Caco-2 (cell line): ENCODE data around the gene OVOL3. TPM values are rescaled to one million over a fixed set of nuclear protein-coding genes. Genes with fewer than 3 reads are reported as not detected.

Experiments used
- BruUV-seq: library from RNA; stranded (reverse); fragments of 400-500 nt; replicated peaks from 2 replicates; lab custom pipeline; 2021; lab: Mats Ljungman, UMichigan
- CTCF ChIA-PET: fragments of 300-600 bp; sonication (Branson Sonifier 250); formaldehyde crosslinking; loops from one replicate; lab custom pipeline; 2022; ENCODE audit warnings: antibody characterized with exemption; lab: Charles Lee
- POLR2A ChIA-PET: fragments of 300-600 bp; sonication (Branson Sonifier 250); formaldehyde crosslinking; loops from one replicate; lab custom pipeline; 2022; ENCODE audit warnings: antibody characterized with exemption; lab: Charles Lee
- DNase-seq, 2 experiments: peaks; one replicate each; pipeline versions ENCODE4 v3.0.0 to v3.0.0-alpha.2; 2020 to 2022
- H3K27me3 ChIP-seq: replicated peaks from 2 replicates; pipeline ENCODE4 v1.6.0; 2011; ENCODE audit warnings: low read length; ENCODE audit not compliant: control insufficient read depth, insufficient read depth
- H3K36me3 ChIP-seq: 2 replicates; pipeline ENCODE4 v1.5.1; 2011; ENCODE audit warnings: low read length; ENCODE audit not compliant: control insufficient read depth, insufficient read depth
- H3K4me1 ChIP-seq: fragments of 250-450 bp; sonication (Bioruptor Pico); 2 replicates; pipeline ENCODE4 v1.5.1; 2020; ENCODE audit warnings: mild to moderate bottlenecking
- H3K4me3 ChIP-seq: 2 replicates; pipeline ENCODE4 v1.5.1; 2011; ENCODE audit warnings: low read depth, mild to moderate bottlenecking, control low read depth, low read length
- H3K9me3 ChIP-seq: fragments of 250-450 bp; sonication (Bioruptor Pico); 2 replicates; pipeline ENCODE4 v1.5.1; 2020; ENCODE audit warnings: mild to moderate bottlenecking, moderate library complexity
- H3K27ac Mint-ChIP-seq: one replicate; pipeline ENCODE4 v1.8.0; 2022; ENCODE audit warnings: mixed read lengths; ENCODE audit not compliant: unreplicated experiment
- H3K27me3 Mint-ChIP-seq: one replicate; pipeline ENCODE4 v1.8.0; 2022; ENCODE audit warnings: mixed read lengths; ENCODE audit not compliant: insufficient read depth, unreplicated experiment
- H3K36me3 Mint-ChIP-seq: one replicate; pipeline ENCODE4 v1.8.0; 2022; ENCODE audit warnings: mild to moderate bottlenecking, mixed read lengths; ENCODE audit not compliant: insufficient read depth, unreplicated experiment
- H3K4me1 Mint-ChIP-seq: one replicate; pipeline ENCODE4 v1.8.0; 2022; ENCODE audit warnings: low read depth, mixed read lengths; ENCODE audit not compliant: unreplicated experiment
- H3K4me3 Mint-ChIP-seq: one replicate; pipeline ENCODE4 v1.8.0; 2022; ENCODE audit warnings: mild to moderate bottlenecking, moderate library complexity, mixed read lengths; ENCODE audit not compliant: unreplicated experiment
- H3K9me3 Mint-ChIP-seq: one replicate; pipeline ENCODE4 v1.8.0; 2022; ENCODE audit warnings: mixed read lengths; ENCODE audit not compliant: unreplicated experiment
- intact Hi-C: fragments of 100-400 bp; cut with micrococcal nuclease; formaldehyde crosslinking; loops from one replicate; pipeline ENCODE4 v1.10.0; 2022; ENCODE audit not compliant: unreplicated experiment
- total RNA-seq: library from RNA; stranded (reverse); gene quantifications from 2 replicates; pipeline ENCODE4 v1.2.3, GENCODE V29; 2022
- TF ChIP-seq, protein P1 (sequence below), 2 experiments: fragments of 200-600 bp in 1 of 2; IDR thresholded peaks; 1 replicate in 1 of 2; 2 replicates in 1 of 2; pipeline versions ENCODE4 v1.5.1 to v1.8.0; 2011 to 2022; ENCODE audit warnings: antibody characterized with exemption in 1 of 2, control low read depth in 1 of 2, inconsistent platforms in 1 of 2, low read depth in 1 of 2, low read length in 1 of 2, mild to moderate bottlenecking in 1 of 2, moderate library complexity in 1 of 2; ENCODE audit not compliant: insufficient read depth in 1 of 2, severe bottlenecking in 1 of 2, unreplicated experiment in 1 of 2

Gene OVOL3
- total RNA-seq, 1 experiment from 2014 or later = not detected

DNA sequence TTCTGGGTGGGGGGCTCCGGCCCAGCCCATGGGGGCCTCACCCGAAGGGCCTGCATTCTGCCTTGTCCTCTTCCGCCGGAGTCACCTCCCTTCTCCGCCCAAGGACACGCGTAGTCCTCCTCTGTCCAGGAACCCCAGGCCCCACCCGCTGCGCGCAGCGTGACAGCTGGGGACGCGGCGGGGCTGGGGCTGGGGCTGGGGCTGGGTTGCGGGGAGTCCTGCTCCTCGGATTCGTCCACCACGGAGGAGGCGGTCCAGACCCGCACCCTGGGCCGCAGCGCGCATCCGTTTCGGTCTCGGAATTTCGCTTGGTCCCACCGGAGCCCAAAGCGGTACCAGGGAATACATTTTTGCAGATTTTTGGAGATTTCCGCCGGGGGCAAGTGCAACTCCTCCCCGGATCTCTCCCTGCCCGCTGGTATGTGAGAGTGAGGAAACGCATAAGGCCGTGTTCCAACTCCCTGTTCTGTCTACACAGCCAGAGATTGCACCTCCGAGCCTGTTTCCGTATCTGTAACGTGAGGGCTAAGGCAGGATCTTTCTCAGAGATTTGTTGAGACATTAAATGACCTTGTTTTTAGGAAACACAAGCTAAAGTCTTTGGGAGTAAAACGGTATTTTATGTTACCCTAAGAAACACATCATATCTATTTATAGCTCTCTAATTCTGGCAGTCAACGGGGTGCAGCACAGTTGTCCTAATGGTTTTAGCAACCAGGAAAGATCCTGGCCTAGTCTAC is 41.6 kb downstream of the OVOL3 start, which contains the start of gene COX7A1:
TSS of gene COX7A1 (minus strand) at position 96 of the 740 bp plus-strand sequence. CDS start at position 56, 40 bp downstream.
- POLR2A ChIA-PET = no interaction called here
- peaks cover 60% of the 10 kb centered on the region for H3K36me3 Mint-ChIP-seq

GRCh38 chr19:36153126-36153525 is 42.2 kb downstream of the OVOL3 start:
- H3K27ac Mint-ChIP-seq = no peak overlapping the region
- peaks cover 3% of the 10 kb centered on the region for H3K36me3 ChIP-seq
- peaks cover 60% of the 10 kb centered on the region for H3K36me3 Mint-ChIP-seq
- POLR2A ChIA-PET = no interaction called here
- H3K27me3 Mint-ChIP-seq = no peaks in the 10 kb centered on the region
- H3K27me3 ChIP-seq = no peaks in the 10 kb centered on the region
- no peak for DNase-seq
- intact Hi-C loops = no loop called here
- CTCF ChIA-PET = no interaction called here
- TF ChIP-seq, protein P1, sequence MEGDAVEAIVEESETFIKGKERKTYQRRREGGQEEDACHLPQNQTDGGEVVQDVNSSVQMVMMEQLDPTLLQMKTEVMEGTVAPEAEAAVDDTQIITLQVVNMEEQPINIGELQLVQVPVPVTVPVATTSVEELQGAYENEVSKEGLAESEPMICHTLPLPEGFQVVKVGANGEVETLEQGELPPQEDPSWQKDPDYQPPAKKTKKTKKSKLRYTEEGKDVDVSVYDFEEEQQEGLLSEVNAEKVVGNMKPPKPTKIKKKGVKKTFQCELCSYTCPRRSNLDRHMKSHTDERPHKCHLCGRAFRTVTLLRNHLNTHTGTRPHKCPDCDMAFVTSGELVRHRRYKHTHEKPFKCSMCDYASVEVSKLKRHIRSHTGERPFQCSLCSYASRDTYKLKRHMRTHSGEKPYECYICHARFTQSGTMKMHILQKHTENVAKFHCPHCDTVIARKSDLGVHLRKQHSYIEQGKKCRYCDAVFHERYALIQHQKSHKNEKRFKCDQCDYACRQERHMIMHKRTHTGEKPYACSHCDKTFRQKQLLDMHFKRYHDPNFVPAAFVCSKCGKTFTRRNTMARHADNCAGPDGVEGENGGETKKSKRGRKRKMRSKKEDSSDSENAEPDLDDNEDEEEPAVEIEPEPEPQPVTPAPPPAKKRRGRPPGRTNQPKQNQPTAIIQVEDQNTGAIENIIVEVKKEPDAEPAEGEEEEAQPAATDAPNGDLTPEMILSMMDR (IDR thresholded peaks at IDR 0.05; ENCODE audit: insufficient read depth in 1 of 2, low read depth in 1 of 2, low read length in 1 of 2, severe bottlenecking in 1 of 2, unreplicated experiment in 1 of 2) = no peak
- H3K4me1 ChIP-seq = no peaks in the 10 kb centered on the region
- no peak overlapping the region for H3K4me3 Mint-ChIP-seq
- no peaks in the 10 kb centered on the region for H3K9me3 ChIP-seq
- H3K9me3 Mint-ChIP-seq = no peaks in the 10 kb centered on the region
- BruUV-seq = no TSS peak
- peaks cover 10% of the 10 kb centered on the region for H3K4me1 Mint-ChIP-seq
- H3K4me3 ChIP-seq = no peak overlapping the region

More for the DNA sequence above, 41.6 kb downstream of the OVOL3 start, which contains the start of gene COX7A1:
- TF ChIP-seq, protein P1 (IDR thresholded peaks at IDR 0.05; ENCODE audit: insufficient read depth in 1 of 2, low read depth in 1 of 2, low read length in 1 of 2, severe bottlenecking in 1 of 2, unreplicated experiment in 1 of 2) = no peak
- no peak for DNase-seq
- no peaks in the 10 kb centered on the region for H3K27me3 ChIP-seq
- no TSS peak for BruUV-seq
- CTCF ChIA-PET = no interaction called here
- intact Hi-C loops = no loop called here
- peaks cover 3% of the 10 kb centered on the region for H3K36me3 ChIP-seq
- peaks cover 10% of the 10 kb centered on the region for H3K4me1 Mint-ChIP-seq
- no peaks in the 10 kb centered on the region for H3K9me3 Mint-ChIP-seq
- H3K4me1 ChIP-seq = no peaks in the 10 kb centered on the region
- H3K4me3 ChIP-seq = no peak within 1 kb of the TSS
- no peaks in the 10 kb centered on the region for H3K9me3 ChIP-seq
- H3K27me3 Mint-ChIP-seq = no peaks in the 10 kb centered on the region
- H3K4me3 Mint-ChIP-seq = no peak within 1 kb of the TSS
- no peak within 1 kb of the TSS for H3K27ac Mint-ChIP-seq

GRCh38 chr19:36160821-36161596 is 50.1 kb downstream of the OVOL3 start:
- POLR2A ChIA-PET = no interaction called here
- TF ChIP-seq, protein P1 (IDR thresholded peaks at IDR 0.05; ENCODE audit: insufficient read depth in 1 of 2, low read depth in 1 of 2, low read length in 1 of 2, severe bottlenecking in 1 of 2, unreplicated experiment in 1 of 2) = no peak
- Mint-ChIP-seq H3K4me1 (peaks cover 2% of the 10 kb centered on the region), H3K9me3 (no peaks in the 10 kb centered on the region), H3K27ac (no peak overlapping the region), H3K36me3 (peaks cover 38% of the 10 kb centered on the region), H3K27me3 (no peaks in the 10 kb centered on the region), H3K4me3 (no peak overlapping the region)
- BruUV-seq = no TSS peak
- intact Hi-C loops = no loop called here
- H3K4me1 ChIP-seq = no peaks in the 10 kb centered on the region
- no peaks in the 10 kb centered on the region for H3K36me3 ChIP-seq
- DNase-seq = no peak
- no peaks in the 10 kb centered on the region for H3K9me3 ChIP-seq
- no peak overlapping the region for H3K4me3 ChIP-seq
- CTCF ChIA-PET = no interaction called here
- H3K27me3 ChIP-seq = no peaks in the 10 kb centered on the region
